ENCODE measurements around the gene UHRF2. TPM values are rescaled to one million over a fixed set of nuclear protein-coding genes. Genes with fewer than 3 reads are reported as not detected.
A peak's percentile ranks its signal among the peaks of the same experiment; 100 is the strongest.

UHRF2 gene
- total RNA-seq, 1 experiment from 2014 or later, result 58.3 TPM

- no peak overlapping the region for H3K27ac Mint-ChIP-seq (ENCODE audit: low read depth, unreplicated experiment)
- peaks cover 67% of the 10 kb centered on the region for H3K36me3 Mint-ChIP-seq (ENCODE audit: insufficient read depth, unreplicated experiment)
- TF ChIP-seq, protein P1, sequence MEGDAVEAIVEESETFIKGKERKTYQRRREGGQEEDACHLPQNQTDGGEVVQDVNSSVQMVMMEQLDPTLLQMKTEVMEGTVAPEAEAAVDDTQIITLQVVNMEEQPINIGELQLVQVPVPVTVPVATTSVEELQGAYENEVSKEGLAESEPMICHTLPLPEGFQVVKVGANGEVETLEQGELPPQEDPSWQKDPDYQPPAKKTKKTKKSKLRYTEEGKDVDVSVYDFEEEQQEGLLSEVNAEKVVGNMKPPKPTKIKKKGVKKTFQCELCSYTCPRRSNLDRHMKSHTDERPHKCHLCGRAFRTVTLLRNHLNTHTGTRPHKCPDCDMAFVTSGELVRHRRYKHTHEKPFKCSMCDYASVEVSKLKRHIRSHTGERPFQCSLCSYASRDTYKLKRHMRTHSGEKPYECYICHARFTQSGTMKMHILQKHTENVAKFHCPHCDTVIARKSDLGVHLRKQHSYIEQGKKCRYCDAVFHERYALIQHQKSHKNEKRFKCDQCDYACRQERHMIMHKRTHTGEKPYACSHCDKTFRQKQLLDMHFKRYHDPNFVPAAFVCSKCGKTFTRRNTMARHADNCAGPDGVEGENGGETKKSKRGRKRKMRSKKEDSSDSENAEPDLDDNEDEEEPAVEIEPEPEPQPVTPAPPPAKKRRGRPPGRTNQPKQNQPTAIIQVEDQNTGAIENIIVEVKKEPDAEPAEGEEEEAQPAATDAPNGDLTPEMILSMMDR (IDR thresholded peaks at IDR 0.05; ENCODE audit: unreplicated experiment), result no peak
- H3K4me1 Mint-ChIP-seq (ENCODE audit: insufficient read depth, unreplicated experiment), result peaks cover 9% of the 10 kb centered on the region
- intact Hi-C loops (cut with micrococcal nuclease), result loop anchor here (2.0 kb wide), 1 partner anchor 134 kb away; no protein-coding TSS in a partner anchor
- CTCF ChIA-PET, result interaction anchor here (0.6 to 1.4 kb wide), 7 partner anchors 9 to 602 kb away, joined by 3 to 4 read pairs (median 3); no protein-coding TSS in a partner anchor
- no peak overlapping the region for H3K4me3 Mint-ChIP-seq (ENCODE audit: unreplicated experiment)
- H3K9me3 Mint-ChIP-seq (ENCODE audit: unreplicated experiment), result no peaks in the 10 kb centered on the region
- BruUV-seq (replicated peaks), result no TSS peak
- no peaks in the 10 kb centered on the region for H3K27me3 Mint-ChIP-seq (ENCODE audit: insufficient read depth, unreplicated experiment)
- POLR2A ChIA-PET, result no interaction called here
- no peak for DNase-seq (ENCODE audit: unreplicated experiment)
These were observed 75.4 kb downstream of the UHRF2 start for GRCh38 chr9:6488395-6488794.

GRCh38 chr9:6489099-6489498, 76.1 kb downstream of the UHRF2 start:
- CTCF ChIA-PET, result interaction anchor here (0.7 to 1.4 kb wide), 4 partner anchors 9 to 132 kb away, joined by 3 to 4 read pairs (median 3); no protein-coding TSS in a partner anchor
- H3K4me3 Mint-ChIP-seq (ENCODE audit: unreplicated experiment), result no peak overlapping the region
- intact Hi-C loops (cut with micrococcal nuclease), result loop anchor here (2.0 kb wide), 1 partner anchor 134 kb away; no protein-coding TSS in a partner anchor
- H3K36me3 Mint-ChIP-seq (ENCODE audit: insufficient read depth, unreplicated experiment), result peaks cover 60% of the 10 kb centered on the region
- DNase-seq (ENCODE audit: unreplicated experiment), result no peak
- H3K9me3 Mint-ChIP-seq (ENCODE audit: unreplicated experiment), result no peaks in the 10 kb centered on the region
- no TSS peak for BruUV-seq (replicated peaks)
- no peaks in the 10 kb centered on the region for H3K27me3 Mint-ChIP-seq (ENCODE audit: insufficient read depth, unreplicated experiment)
- peaks cover 9% of the 10 kb centered on the region for H3K4me1 Mint-ChIP-seq (ENCODE audit: insufficient read depth, unreplicated experiment)
- H3K27ac Mint-ChIP-seq (ENCODE audit: low read depth, unreplicated experiment), result no peak overlapping the region
- POLR2A ChIA-PET, result no interaction called here
- TF ChIP-seq, protein P1 (IDR thresholded peaks at IDR 0.05; ENCODE audit: unreplicated experiment), result no peak

GRCh38 chr9:6490863-6491262, 77.9 kb downstream of the UHRF2 start:
- Mint-ChIP-seq H3K27me3 (ENCODE audit: insufficient read depth, unreplicated experiment) (no peaks in the 10 kb centered on the region), H3K4me3 (ENCODE audit: unreplicated experiment) (no peak overlapping the region), H3K9me3 (ENCODE audit: unreplicated experiment) (no peaks in the 10 kb centered on the region), H3K36me3 (ENCODE audit: insufficient read depth, unreplicated experiment) (peaks cover 57% of the 10 kb centered on the region), H3K4me1 (ENCODE audit: insufficient read depth, unreplicated experiment) (peaks cover 9% of the 10 kb centered on the region), H3K27ac (ENCODE audit: low read depth, unreplicated experiment) (no peak overlapping the region)
- intact Hi-C loops (cut with micrococcal nuclease), result no loop called here
- DNase-seq (ENCODE audit: unreplicated experiment), result no peak
- ChIA-PET POLR2A (interaction anchor here (1.2 to 1.4 kb wide), 2 partner anchors 75 to 78 kb away, joined by 4 read pairs; partner anchors contain the start of gene UHRF2), CTCF (interaction anchor here (1.4 kb wide), 1 partner anchor 136 kb away, joined by 3 read pairs; no protein-coding TSS in a partner anchor)
- TF ChIP-seq, protein P1 (IDR thresholded peaks at IDR 0.05; ENCODE audit: unreplicated experiment), result no peak
- no TSS peak for BruUV-seq (replicated peaks)

DNA sequence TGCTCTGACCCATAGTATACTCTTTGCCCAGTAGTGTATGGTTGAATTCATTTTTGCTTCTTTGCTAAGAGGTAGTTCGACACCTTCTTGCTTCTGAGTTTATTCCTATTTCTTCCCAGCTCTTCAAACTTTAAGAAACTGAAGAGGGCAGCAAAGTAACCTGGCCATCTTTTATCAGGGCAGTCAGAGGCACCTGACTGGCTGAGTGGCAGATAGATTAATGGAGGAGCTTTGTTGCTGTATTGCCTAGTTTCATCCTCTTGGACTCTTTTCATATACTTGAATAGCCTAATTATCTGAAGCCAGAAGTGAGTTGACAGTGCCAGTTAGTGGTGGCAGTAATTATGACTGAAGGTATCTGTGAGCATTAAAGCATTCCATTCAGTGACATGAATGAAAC, 82.5 kb downstream of the UHRF2 start:
- Mint-ChIP-seq H3K36me3 (ENCODE audit: insufficient read depth, unreplicated experiment) (peaks cover 33% of the 10 kb centered on the region), H3K4me3 (ENCODE audit: unreplicated experiment) (no peak overlapping the region), H3K9me3 (ENCODE audit: unreplicated experiment) (no peaks in the 10 kb centered on the region), H3K27ac (ENCODE audit: low read depth, unreplicated experiment) (no peak overlapping the region), H3K4me1 (ENCODE audit: insufficient read depth, unreplicated experiment) (peaks cover 14% of the 10 kb centered on the region), H3K27me3 (ENCODE audit: insufficient read depth, unreplicated experiment) (no peaks in the 10 kb centered on the region)
- BruUV-seq (replicated peaks), result no TSS peak
- ChIA-PET CTCF (interaction anchor here (0.6 to 1.3 kb wide), 6 partner anchors 13 to 141 kb away, joined by 3 to 6 read pairs (median 3); no protein-coding TSS in a partner anchor), POLR2A (interaction anchor here (0.6 kb wide), 1 partner anchor 95 kb away, joined by 3 read pairs; no protein-coding TSS in a partner anchor)
- peak; percentile 11 for DNase-seq (ENCODE audit: unreplicated experiment)
- intact Hi-C loops (cut with micrococcal nuclease), result loop anchor here (5.0 kb wide), 1 partner anchor 72 kb away; no protein-coding TSS in a partner anchor
- TF ChIP-seq, protein P1 (IDR thresholded peaks at IDR 0.05; ENCODE audit: unreplicated experiment), result no peak

Data from MCF 10A (cell line).